GM18909 (cell line): ENCODE results near the gene RPL29.

ENCODE experiments used
- ATAC-seq: cut with Tn5 transposase; IDR thresholded peaks from one replicate; pipeline ENCODE4 v1.9.1; 2021; ENCODE audit warnings: mild to moderate bottlenecking; ENCODE audit not compliant: unreplicated experiment, poor library complexity

Gene RPL29

GRCh38 chr3:51953445-51953844 is 42.2 kb downstream of the RPL29 start:
- no peak for ATAC-seq

GRCh38 chr3:51950899-51951298 is 44.8 kb downstream of the RPL29 start:
- ATAC-seq: no peak

GRCh38 chr3:51949121-51949520 is 46.6 kb downstream of the RPL29 start:
- no peak for ATAC-seq

- ATAC-seq: no peak
Measured at GRCh38 chr3:51948016-51948580, 47.6 kb downstream of the RPL29 start.

GRCh38 chr3:51947215-51947900 is 48.3 kb downstream of the RPL29 start:
- no peak for ATAC-seq

GRCh38 chr3:51946796-51947195 is 48.9 kb downstream of the RPL29 start:
- no peak for ATAC-seq

GRCh38 chr3:51945926-51946705 is 49.6 kb downstream of the RPL29 start:
- no peak for ATAC-seq

- no peak for ATAC-seq
Measured at GRCh38 chr3:51945031-51945840, 50.5 kb downstream of the RPL29 start.

- no peak for ATAC-seq
Measured at GRCh38 chr3:51944451-51945021, 51.2 kb downstream of the RPL29 start.
